HAP-1 (cell line): Measurements from ENCODE around the gene PEAK1.

Experiments
- DNase-seq, 2 experiments: peaks; one replicate each; pipeline ENCODE4 v3.0.0-alpha.2; 2016 to 2020; ENCODE audit warnings: low spot score in 2 of 2
- H3K27me3 ChIP-seq: fragments of 250-450 bp; sonication (Bioruptor Pico); 2 replicates; pipeline ENCODE4 v1.5.1; 2020; ENCODE audit warnings: low read depth, mild to moderate bottlenecking, moderate library complexity
- H3K36me3 ChIP-seq: fragments of 250-450 bp; sonication (Bioruptor Pico); replicated peaks from 2 replicates; pipeline ENCODE4 v1.5.1; 2020; ENCODE audit warnings: mild to moderate bottlenecking
- H3K4me1 ChIP-seq: fragments of 250-450 bp; sonication (Bioruptor Pico); 2 replicates; pipeline ENCODE4 v1.5.1; 2020; ENCODE audit warnings: mild to moderate bottlenecking
- H3K4me3 ChIP-seq: fragments of 250-450 bp; sonication (Bioruptor Pico); 2 replicates; pipeline ENCODE4 v1.5.1; 2020; ENCODE audit warnings: mild to moderate bottlenecking, moderate library complexity
- H3K9me3 ChIP-seq: fragments of 250-450 bp; sonication (Bioruptor Pico); 2 replicates; pipeline ENCODE4 v1.5.1; 2020; ENCODE audit warnings: mild to moderate bottlenecking, moderate library complexity
- in situ Hi-C: fragments of 300-500 bp; cut with MboI; formaldehyde crosslinking; loops from 3 replicates; pipeline ENCODE4 v1.14.3; 2020; ENCODE audit warnings: low sequenced_read_pairs, inconsistent platforms, mixed read lengths

PEAK1 gene

GRCh38 chr15:77350792-77351191, 69.1 kb downstream of the PEAK1 start:
- in situ Hi-C loops, result no loop called here
- no peak overlapping the region for H3K4me3 ChIP-seq
- H3K27me3 ChIP-seq, result no peaks in the 10 kb centered on the region
- H3K36me3 ChIP-seq, result no peaks in the 10 kb centered on the region
- H3K4me1 ChIP-seq, result no peaks in the 10 kb centered on the region
- no peak for DNase-seq
- H3K9me3 ChIP-seq, result no peaks in the 10 kb centered on the region

GRCh38 chr15:77349666-77350065, 70.2 kb downstream of the PEAK1 start:
- no peaks in the 10 kb centered on the region for H3K4me1 ChIP-seq
- in situ Hi-C loops, result no loop called here
- no peaks in the 10 kb centered on the region for H3K9me3 ChIP-seq
- no peak for DNase-seq
- H3K4me3 ChIP-seq, result no peak overlapping the region
- H3K36me3 ChIP-seq, result no peaks in the 10 kb centered on the region
- H3K27me3 ChIP-seq, result no peaks in the 10 kb centered on the region

GRCh38 chr15:77348511-77348910, 71.4 kb downstream of the PEAK1 start:
- DNase-seq, result no peak
- Histone ChIP-seq H3K27me3 (no peaks in the 10 kb centered on the region), H3K4me1 (no peaks in the 10 kb centered on the region), H3K4me3 (no peak overlapping the region), H3K36me3 (no peaks in the 10 kb centered on the region), H3K9me3 (no peaks in the 10 kb centered on the region)
- in situ Hi-C loops, result no loop called here

GRCh38 chr15:77347197-77347596, 72.7 kb downstream of the PEAK1 start:
- in situ Hi-C loops, result no loop called here
- no peaks in the 10 kb centered on the region for H3K9me3 ChIP-seq
- DNase-seq, result no peak
- H3K4me3 ChIP-seq, result no peak overlapping the region
- H3K36me3 ChIP-seq, result no peaks in the 10 kb centered on the region
- no peaks in the 10 kb centered on the region for H3K27me3 ChIP-seq
- H3K4me1 ChIP-seq, result no peaks in the 10 kb centered on the region

- Histone ChIP-seq H3K4me3 (no peak overlapping the region), H3K4me1 (no peaks in the 10 kb centered on the region), H3K36me3 (no peaks in the 10 kb centered on the region), H3K9me3 (0 out of 2 replicates have a peak, but pooled peaks cover 3% of the 10 kb centered on the region), H3K27me3 (no peaks in the 10 kb centered on the region)
- in situ Hi-C loops, result no loop called here
- DNase-seq, result no peak
These were observed 73.5 kb downstream of the PEAK1 start for GRCh38 chr15:77346245-77347036.

- in situ Hi-C loops, result no loop called here
- Histone ChIP-seq H3K4me3 (no peak overlapping the region), H3K27me3 (no peaks in the 10 kb centered on the region), H3K9me3 (0 out of 2 replicates have a peak, but pooled peaks cover 3% of the 10 kb centered on the region), H3K4me1 (no peaks in the 10 kb centered on the region), H3K36me3 (no peaks in the 10 kb centered on the region)
- no peak for DNase-seq
These were observed 77.1 kb downstream of the PEAK1 start for GRCh38 chr15:77342807-77343206.

- in situ Hi-C loops, result no loop called here
- Histone ChIP-seq H3K4me1 (no peaks in the 10 kb centered on the region), H3K9me3 (0 out of 2 replicates have a peak, but pooled peaks cover 3% of the 10 kb centered on the region), H3K36me3 (no peaks in the 10 kb centered on the region), H3K4me3 (no peak overlapping the region), H3K27me3 (no peaks in the 10 kb centered on the region)
- DNase-seq, result no peak
These were observed 79.7 kb downstream of the PEAK1 start for GRCh38 chr15:77340245-77340644.

GRCh38 chr15:77336006-77336405, 83.9 kb downstream of the PEAK1 start:
- Histone ChIP-seq H3K4me1 (no peaks in the 10 kb centered on the region), H3K27me3 (no peaks in the 10 kb centered on the region), H3K9me3 (no peaks in the 10 kb centered on the region)

GRCh38 chr15:77335298-77335697, 84.6 kb downstream of the PEAK1 start:
- H3K27me3 ChIP-seq, result no peaks in the 10 kb centered on the region
- no peak overlapping the region for H3K4me3 ChIP-seq
- in situ Hi-C loops, result no loop called here
- H3K36me3 ChIP-seq, result no peaks in the 10 kb centered on the region
- no peaks in the 10 kb centered on the region for H3K9me3 ChIP-seq
- H3K4me1 ChIP-seq, result no peaks in the 10 kb centered on the region
- DNase-seq, result no peak

More at GRCh38 chr15:77336006-77336405, 83.9 kb downstream of the PEAK1 start:
- DNase-seq, result no peak
- Histone ChIP-seq H3K36me3 (no peaks in the 10 kb centered on the region), H3K4me3 (no peak overlapping the region)
- in situ Hi-C loops, result no loop called here

- H3K4me1 ChIP-seq, result no peaks in the 10 kb centered on the region; the same call in 1 of the 2 replicates
- no peaks in the 10 kb centered on the region for H3K36me3 ChIP-seq
- H3K27me3 ChIP-seq, result no peaks in the 10 kb centered on the region
- H3K9me3 ChIP-seq, result no peaks in the 10 kb centered on the region
- in situ Hi-C loops, result no loop called here
- H3K4me3 ChIP-seq, result no peak overlapping the region
- no peak for DNase-seq
These were observed 86.7 kb downstream of the PEAK1 start for GRCh38 chr15:77333166-77333565.

GRCh38 chr15:77329202-77329601, 90.7 kb downstream of the PEAK1 start:
- H3K27me3 ChIP-seq, result no peaks in the 10 kb centered on the region
- no peak for DNase-seq
- H3K36me3 ChIP-seq, result no peaks in the 10 kb centered on the region
- no peaks in the 10 kb centered on the region for H3K9me3 ChIP-seq
- no peak overlapping the region for H3K4me3 ChIP-seq
- H3K4me1 ChIP-seq, result no peaks in the 10 kb centered on the region; the same call in 1 of the 2 replicates
- in situ Hi-C loops, result no loop called here

- H3K36me3 ChIP-seq, result no peaks in the 10 kb centered on the region
- no peaks in the 10 kb centered on the region; the same call in 1 of the 2 replicates for H3K4me1 ChIP-seq
- no peaks in the 10 kb centered on the region for H3K27me3 ChIP-seq
- H3K4me3 ChIP-seq, result no peak overlapping the region
- in situ Hi-C loops, result no loop called here
- DNase-seq, result no peak
- no peaks in the 10 kb centered on the region for H3K9me3 ChIP-seq
These were observed 91.9 kb downstream of the PEAK1 start for GRCh38 chr15:77327844-77328529.

- DNase-seq, result no peak
- Histone ChIP-seq H3K9me3 (no peaks in the 10 kb centered on the region), H3K36me3 (no peaks in the 10 kb centered on the region), H3K4me3 (no peak overlapping the region), H3K4me1 (no peaks in the 10 kb centered on the region; the same call in 1 of the 2 replicates), H3K27me3 (no peaks in the 10 kb centered on the region)
- in situ Hi-C loops, result no loop called here
These were observed 92.7 kb downstream of the PEAK1 start for GRCh38 chr15:77327168-77327567.

GRCh38 chr15:77326366-77326765, 93.5 kb downstream of the PEAK1 start:
- Histone ChIP-seq H3K4me1 (no peaks in the 10 kb centered on the region; the same call in 1 of the 2 replicates), H3K9me3 (no peaks in the 10 kb centered on the region), H3K4me3 (no peak overlapping the region), H3K27me3 (no peaks in the 10 kb centered on the region), H3K36me3 (no peaks in the 10 kb centered on the region)
- DNase-seq, result no peak
- in situ Hi-C loops, result no loop called here
